WERI-Rb-1 (cell line): Measurements from ENCODE around the gene SLC12A8.

Source experiments
- DNase-seq: peaks from one replicate; pipeline ENCODE4 v3.0.0-alpha.2; 2020
- H3K27ac ChIP-seq: fragments of 250-450 bp; sonication (Bioruptor Pico); 2 replicates; pipeline ENCODE4 v1.5.1; 2020; ENCODE audit warnings: mild to moderate bottlenecking, moderate library complexity
- H3K27me3 ChIP-seq: fragments of 250-450 bp; sonication (Bioruptor Pico); 2 replicates; pipeline ENCODE4 v1.5.1; 2021; ENCODE audit warnings: mild to moderate bottlenecking, low read depth, moderate library complexity; ENCODE audit not compliant: insufficient read depth, severe bottlenecking
- H3K36me3 ChIP-seq: fragments of 250-450 bp; sonication (Bioruptor Pico); 2 replicates; pipeline ENCODE4 v1.5.1; 2020; ENCODE audit warnings: mild to moderate bottlenecking, moderate library complexity
- H3K4me3 ChIP-seq: 2 replicates; pipeline ENCODE4 v1.5.1; 2011; ENCODE audit warnings: low read depth, mild to moderate bottlenecking, control low read depth, low read length
- H3K9me3 ChIP-seq: fragments of 250-450 bp; sonication (Bioruptor Pico); 2 replicates; pipeline ENCODE4 v1.5.1; 2021; ENCODE audit warnings: mild to moderate bottlenecking, moderate library complexity; ENCODE audit not compliant: severe bottlenecking
- CTCF ChIP-seq: IDR thresholded peaks from 2 replicates; pipeline ENCODE4 v1.5.1; 2011; ENCODE audit warnings: low read depth, mild to moderate bottlenecking, control low read depth, inconsistent platforms, low read length

Gene SLC12A8

GRCh38 chr3:125172346-125172745, 40.2 kb downstream of the SLC12A8 start:
- no peak for DNase-seq
- Histone ChIP-seq H3K4me3 (no peak overlapping the region), H3K36me3 (no peaks in the 10 kb centered on the region), H3K27me3 (no peaks in the 10 kb centered on the region), H3K27ac (no peak overlapping the region), H3K9me3 (no peaks in the 10 kb centered on the region)
- no peak for TF ChIP-seq CTCF

GRCh38 chr3:125168711-125169393, 43.7 kb downstream of the SLC12A8 start:
- DNase-seq, result peak; percentile 47
- H3K27me3 ChIP-seq, result no peaks in the 10 kb centered on the region
- no peaks in the 10 kb centered on the region for H3K9me3 ChIP-seq
- no peak overlapping the region for H3K4me3 ChIP-seq
- peaks cover 4% of the 10 kb centered on the region; the same call in 1 of the 2 replicates for H3K36me3 ChIP-seq
- TF ChIP-seq CTCF, result no peak
- no peak overlapping the region for H3K27ac ChIP-seq

- DNase-seq, result no peak
Measured at GRCh38 chr3:125166599-125167136, 45.9 kb downstream of the SLC12A8 start.

GRCh38 chr3:125165948-125166553, 46.5 kb downstream of the SLC12A8 start:
- DNase-seq, result no peak
- no peaks in the 10 kb centered on the region for H3K9me3 ChIP-seq
- H3K27ac ChIP-seq, result no peak overlapping the region
- no peak for TF ChIP-seq CTCF
- no peak overlapping the region for H3K4me3 ChIP-seq
- peaks cover 4% of the 10 kb centered on the region; the same call in 1 of the 2 replicates for H3K36me3 ChIP-seq
- H3K27me3 ChIP-seq, result no peaks in the 10 kb centered on the region

More at GRCh38 chr3:125166599-125167136, 45.9 kb downstream of the SLC12A8 start:
- no peak for TF ChIP-seq CTCF
- H3K27me3 ChIP-seq, result no peaks in the 10 kb centered on the region
- H3K4me3 ChIP-seq, result no peak overlapping the region
- H3K27ac ChIP-seq, result no peak overlapping the region
- H3K9me3 ChIP-seq, result no peaks in the 10 kb centered on the region
- peaks cover 4% of the 10 kb centered on the region; the same call in 1 of the 2 replicates for H3K36me3 ChIP-seq

- H3K36me3 ChIP-seq, result peaks cover 4% of the 10 kb centered on the region; the same call in 1 of the 2 replicates
- peak; percentile 84 for TF ChIP-seq CTCF
- H3K4me3 ChIP-seq, result no peak overlapping the region
- H3K27me3 ChIP-seq, result no peaks in the 10 kb centered on the region
- peak; percentile 51 for DNase-seq
- H3K9me3 ChIP-seq, result no peaks in the 10 kb centered on the region
- H3K27ac ChIP-seq, result no peak overlapping the region
Measured at GRCh38 chr3:125165189-125165947, 47.2 kb downstream of the SLC12A8 start.
